ENCODE results near the gene MYF5.

Gene MYF5

GRCh38 chr12:80749456-80749855 lies 32.7 kb downstream of the MYF5 start:
- TF ChIP-seq TCF4 (CRISPR knock-in tag; IDR thresholded peaks at IDR 0.05; ENCODE audit: borderline replicate concordance) = no peak
- no peak for TF ChIP-seq PATZ1 (CRISPR knock-in tag; IDR thresholded peaks at IDR 0.05; ENCODE audit: borderline replicate concordance)
- no peak for TF ChIP-seq ISL1 (CRISPR knock-in tag; IDR thresholded peaks at IDR 0.05)
- no peak for TF ChIP-seq OSR1 (CRISPR knock-in tag; IDR thresholded peaks at IDR 0.05)
- no peak for TF ChIP-seq ESRRG (CRISPR knock-in tag; IDR thresholded peaks at IDR 0.05)
- no peak for TF ChIP-seq RARB (CRISPR knock-in tag; IDR thresholded peaks at IDR 0.05)
- TF ChIP-seq CSDC2 (CRISPR knock-in tag; IDR thresholded peaks at IDR 0.05) = no peak
- TF ChIP-seq TSHZ2 (CRISPR knock-in tag; IDR thresholded peaks at IDR 0.05) = no peak
- no peak for TF ChIP-seq ARNTL (CRISPR knock-in tag; IDR thresholded peaks at IDR 0.05; ENCODE audit: borderline replicate concordance, low read depth)
- TF ChIP-seq ZFP30 (CRISPR knock-in tag; IDR thresholded peaks at IDR 0.05) = no peak
- no peak for TF ChIP-seq SNAI2 (CRISPR knock-in tag; IDR thresholded peaks at IDR 0.05)
- ATAC-seq = no peak

- no peak for TF ChIP-seq PATZ1 (CRISPR knock-in tag; IDR thresholded peaks at IDR 0.05; ENCODE audit: borderline replicate concordance)
- ATAC-seq = no peak
Measured at GRCh38 chr12:80752464-80752863, 35.8 kb downstream of the MYF5 start.

GRCh38 chr12:80754274-80754673 lies 37.6 kb downstream of the MYF5 start:
- no peak for ATAC-seq

More at GRCh38 chr12:80754274-80754673, 37.6 kb downstream of the MYF5 start:
- TF ChIP-seq TCF4 (CRISPR knock-in tag; IDR thresholded peaks at IDR 0.05; ENCODE audit: borderline replicate concordance) (no peak), SNAI2 (CRISPR knock-in tag; IDR thresholded peaks at IDR 0.05) (no peak), PPARA (CRISPR knock-in tag; IDR thresholded peaks at IDR 0.05; ENCODE audit: borderline replicate concordance) (no peak), ZFP30 (CRISPR knock-in tag; IDR thresholded peaks at IDR 0.05) (no peak), GLIS3 (CRISPR knock-in tag; IDR thresholded peaks at IDR 0.05) (no peak), ZFP3 (CRISPR knock-in tag; IDR thresholded peaks at IDR 0.05) (no peak), ZC3H10 (CRISPR knock-in tag; IDR thresholded peaks at IDR 0.05) (no peak), POU6F1 (CRISPR knock-in tag; IDR thresholded peaks at IDR 0.05; ENCODE audit: borderline replicate concordance, low read depth) (no peak), ZNF70 (CRISPR knock-in tag; IDR thresholded peaks at IDR 0.05) (no peak), RARB (CRISPR knock-in tag; IDR thresholded peaks at IDR 0.05) (no peak), ZNF565 (CRISPR knock-in tag; conservative IDR thresholded peaks at IDR 0.05; ENCODE audit: low read depth) (no peak), TSHZ2 (CRISPR knock-in tag; IDR thresholded peaks at IDR 0.05) (no peak), ESRRG (CRISPR knock-in tag; IDR thresholded peaks at IDR 0.05) (no peak), TOX (CRISPR knock-in tag; IDR thresholded peaks at IDR 0.05; ENCODE audit: borderline replicate concordance) (no peak), CSDC2 (CRISPR knock-in tag; IDR thresholded peaks at IDR 0.05) (no peak), OSR1 (CRISPR knock-in tag; IDR thresholded peaks at IDR 0.05) (no peak), ARNTL (CRISPR knock-in tag; IDR thresholded peaks at IDR 0.05; ENCODE audit: borderline replicate concordance, low read depth) (no peak), ISL1 (CRISPR knock-in tag; IDR thresholded peaks at IDR 0.05) (no peak), BACH2 (CRISPR knock-in tag; IDR thresholded peaks at IDR 0.05; ENCODE audit: borderline replicate concordance) (no peak)
- TF ChIP-seq, protein P1, sequence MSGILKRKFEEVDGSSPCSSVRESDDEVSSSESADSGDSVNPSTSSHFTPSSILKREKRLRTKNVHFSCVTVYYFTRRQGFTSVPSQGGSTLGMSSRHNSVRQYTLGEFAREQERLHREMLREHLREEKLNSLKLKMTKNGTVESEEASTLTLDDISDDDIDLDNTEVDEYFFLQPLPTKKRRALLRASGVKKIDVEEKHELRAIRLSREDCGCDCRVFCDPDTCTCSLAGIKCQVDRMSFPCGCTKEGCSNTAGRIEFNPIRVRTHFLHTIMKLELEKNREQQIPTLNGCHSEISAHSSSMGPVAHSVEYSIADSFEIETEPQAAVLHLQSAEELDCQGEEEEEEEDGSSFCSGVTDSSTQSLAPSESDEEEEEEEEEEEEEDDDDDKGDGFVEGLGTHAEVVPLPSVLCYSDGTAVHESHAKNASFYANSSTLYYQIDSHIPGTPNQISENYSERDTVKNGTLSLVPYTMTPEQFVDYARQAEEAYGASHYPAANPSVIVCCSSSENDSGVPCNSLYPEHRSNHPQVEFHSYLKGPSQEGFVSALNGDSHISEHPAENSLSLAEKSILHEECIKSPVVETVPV (CRISPR knock-in tag; IDR thresholded peaks at IDR 0.05) = no peak
